Neural progenitor cell (in vitro differentiated cells): ENCODE data around the gene MYH6.
"Not testable (repeated sequence)": the region's sequence is repeated elsewhere in the genome, so short reads cannot be mapped to it uniquely, and the experiment has no call there.

Source experiments
- CTCF ChIP-seq: fragments of 200-600 bp; sonication (generic); IDR thresholded peaks from 2 replicates; pipeline ENCODE4 v1.5.1; 2017; ENCODE audit warnings: antibody characterized with exemption, mild to moderate bottlenecking
- EZH2 ChIP-seq: fragments of 200-600 bp; sonication (generic); IDR thresholded peaks from 2 replicates; pipeline ENCODE4 v1.6.1; 2017; ENCODE audit warnings: antibody characterized with exemption, mild to moderate bottlenecking, moderate library complexity
- EZH2phosphoT487 ChIP-seq: fragments of 200-600 bp; sonication (generic); IDR thresholded peaks from 2 replicates; pipeline ENCODE4 v1.6.1; 2017; ENCODE audit warnings: antibody characterized with exemption

- TF ChIP-seq CTCF, EZH2, EZH2phosphoT487: not testable (repeated sequence)
Measured at GRCh38 chr14:23389871-23390270, 18.2 kb downstream of the MYH6 start.
